BLaER1 treated with 17β-estradiol and CSF1 and Interleukin-3, amounts not matched to agents 10 nM and 100 nM (cell line): ENCODE measurements around the gene SCAP.

Experiments used
- H3K27ac ChIP-seq, 11 experiments: shearing (Covaris generic); formaldehyde crosslinking; 2 replicates each; pipeline ENCODE4 v1.8.1; 2022
- H3K27me3 ChIP-seq, 11 experiments: shearing (Covaris generic); formaldehyde crosslinking; 2 replicates each; pipeline ENCODE4 v1.8.1; 2022
- H3K36me3 ChIP-seq, 11 experiments: shearing (Covaris generic); formaldehyde crosslinking; 2 replicates each; pipeline ENCODE4 v1.8.1; 2022
- H3K4me1 ChIP-seq, 10 experiments: shearing (Covaris generic); formaldehyde crosslinking; 2 replicates each; pipeline ENCODE4 v1.8.1; 2022
- H3K4me2 ChIP-seq, 11 experiments: shearing (Covaris generic); formaldehyde crosslinking; 2 replicates each; pipeline ENCODE4 v1.8.1; 2022
- H3K4me3 ChIP-seq, 10 experiments: shearing (Covaris generic); formaldehyde crosslinking; 2 replicates each; pipeline ENCODE4 v1.8.1; 2022
- H3K9ac ChIP-seq, 11 experiments: shearing (Covaris generic); formaldehyde crosslinking; 2 replicates each; pipeline ENCODE4 v1.8.1; 2022
- H3K9me3 ChIP-seq, 11 experiments: shearing (Covaris generic); formaldehyde crosslinking; replicated peaks in 1 of 11; 2 replicates each; pipeline ENCODE4 v1.8.1; 2022
- H4K20me1 ChIP-seq, 11 experiments: shearing (Covaris generic); formaldehyde crosslinking; 2 replicates each; pipeline ENCODE4 v1.8.1; 2022
- Cebpa-rat ChIP-seq, 11 experiments: shearing (Covaris generic); IDR thresholded peaks; 2 replicates each; pipeline ENCODE4 v1.8.1; 2022

The SCAP gene

DNA sequence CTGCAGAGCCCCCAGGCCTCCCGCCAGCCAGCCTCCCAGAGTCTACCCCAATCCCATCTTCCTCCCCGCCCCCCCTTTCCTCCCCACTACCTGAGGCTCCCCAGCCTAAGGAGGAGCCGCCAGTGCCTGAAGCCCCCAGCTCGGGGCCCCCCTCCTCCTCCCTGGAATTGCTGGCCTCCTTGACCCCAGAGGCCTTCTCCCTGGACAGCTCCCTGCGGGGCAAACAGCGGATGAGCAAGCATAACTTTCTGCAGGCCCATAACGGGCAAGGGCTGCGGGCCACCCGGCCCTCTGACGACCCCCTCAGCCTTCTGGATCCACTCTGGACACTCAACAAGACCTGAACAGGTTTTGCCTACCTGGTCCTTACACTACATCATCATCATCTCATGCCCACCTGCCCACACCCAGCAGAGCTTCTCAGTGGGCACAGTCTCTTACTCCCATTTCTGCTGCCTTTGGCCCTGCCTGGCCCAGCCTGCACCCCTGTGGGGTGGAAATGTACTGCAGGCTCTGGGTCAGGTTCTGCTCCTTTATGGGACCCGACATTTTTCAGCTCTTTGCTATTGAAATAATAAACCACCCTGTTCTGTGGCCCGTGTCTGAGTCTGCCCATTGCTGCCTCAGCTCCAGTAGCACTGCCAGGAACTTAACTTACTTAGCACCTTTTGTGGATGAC lies 62.8 kb downstream of the SCAP start:
- peaks cover 40 to 90% (median 76%) of the 10 kb centered on the region in 11 experiments; a peak in 21 of 22 replicates for H4K20me1 ChIP-seq
- peaks cover 67 to 90% (median 74%) of the 10 kb centered on the region in 11 experiments for H3K36me3 ChIP-seq
- peaks cover 17 to 49% (median 46%) of the 10 kb centered on the region in 10 experiments for H3K4me1 ChIP-seq
- no peaks in the 10 kb centered on the region for H3K9me3 ChIP-seq
- peak overlapping the region in 4 of 11 experiments; percentile 79 to 93 (median 89); a peak in 1 of 22 replicates for H3K4me2 ChIP-seq
- H3K4me3 ChIP-seq, result no peak overlapping the region
- H3K27me3 ChIP-seq, result no peaks in the 10 kb centered on the region
- H3K9ac ChIP-seq, result 0 out of 22 replicates have a peak overlapping the region, but pooled peaks of 1 of the 11 experiments have one; percentile 11
- H3K27ac ChIP-seq, result no peak overlapping the region
- no peak for TF ChIP-seq Cebpa-rat (IDR thresholded peaks at IDR 0.05)

DNA sequence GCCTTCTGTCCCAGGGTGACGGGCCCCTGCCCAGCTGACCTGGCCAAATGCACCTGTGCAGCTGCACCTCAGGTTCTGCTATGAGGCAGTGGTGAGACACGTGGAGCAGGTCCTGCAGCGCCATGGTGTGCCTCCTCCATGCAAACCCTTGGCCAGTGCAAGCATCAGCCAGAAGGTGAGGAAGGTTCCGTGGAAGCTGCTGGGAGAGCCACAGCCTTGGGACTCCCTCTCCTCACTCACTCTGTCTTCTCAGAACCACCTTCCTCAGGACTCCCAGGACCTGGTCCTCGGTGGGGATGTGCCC lies 63.3 kb downstream of the SCAP start:
- H3K9ac ChIP-seq, result no peak overlapping the region
- peaks cover 72 to 94% (median 79%) of the 10 kb centered on the region in 11 experiments for H3K36me3 ChIP-seq
- no peak overlapping the region for H3K27ac ChIP-seq
- no peak overlapping the region for H3K4me3 ChIP-seq
- TF ChIP-seq Cebpa-rat (IDR thresholded peaks at IDR 0.05), result no peak
- H4K20me1 ChIP-seq, result peaks cover 40 to 93% (median 81%) of the 10 kb centered on the region in 11 experiments; a peak in 21 of 22 replicates
- H3K4me2 ChIP-seq, result no peak overlapping the region
- H3K4me1 ChIP-seq, result peaks cover 17 to 46% (median 44%) of the 10 kb centered on the region in 10 experiments
- H3K9me3 ChIP-seq, result no peaks in the 10 kb centered on the region
- H3K27me3 ChIP-seq, result no peaks in the 10 kb centered on the region

DNA sequence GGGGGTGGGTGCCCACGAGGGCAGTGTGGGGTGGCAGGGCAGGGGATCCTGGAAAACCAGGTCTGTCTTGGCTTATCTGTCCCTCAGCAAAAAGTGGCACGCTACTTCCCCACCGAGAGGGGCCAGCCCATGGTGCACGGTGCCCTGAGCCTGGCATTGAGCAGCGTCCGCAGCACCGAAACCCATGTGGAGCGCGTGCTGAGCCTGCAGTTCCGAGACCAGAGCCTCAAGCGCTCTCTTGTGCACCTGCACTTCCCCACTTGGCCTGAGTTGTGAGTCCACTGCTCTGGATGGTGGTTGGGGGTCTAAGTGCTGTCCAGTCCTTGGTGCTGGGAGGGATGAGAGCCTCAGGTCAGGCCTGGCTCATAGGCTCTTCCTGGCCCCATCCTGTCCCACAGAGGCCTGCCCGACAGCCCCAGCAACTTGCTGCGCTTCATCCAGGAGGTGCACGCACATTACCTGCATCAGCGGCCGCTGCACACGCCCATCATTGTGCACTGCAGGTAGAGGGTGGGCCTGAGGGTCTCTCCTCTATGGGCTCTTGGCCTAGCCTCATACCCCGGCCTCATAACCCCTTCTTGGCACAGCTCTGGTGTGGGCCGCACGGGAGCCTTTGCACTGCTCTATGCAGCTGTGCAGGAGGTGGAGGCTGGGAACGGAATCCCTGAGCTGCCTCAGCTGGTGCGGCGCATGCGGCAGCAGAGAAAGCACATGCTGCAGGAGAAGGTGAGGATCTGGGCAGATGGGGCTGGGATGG lies 63.9 kb downstream of the SCAP start:
- Histone ChIP-seq H3K4me3 (no peak overlapping the region), H4K20me1 (peaks cover 40 to 93% (median 75%) of the 10 kb centered on the region in 11 experiments; a peak in 21 of 22 replicates), H3K9ac (no peak overlapping the region), H3K4me2 (no peak overlapping the region), H3K27ac (no peak overlapping the region), H3K36me3 (peaks cover 72 to 94% (median 77%) of the 10 kb centered on the region in 11 experiments), H3K9me3 (no peaks in the 10 kb centered on the region), H3K27me3 (no peaks in the 10 kb centered on the region), H3K4me1 (peaks cover 18 to 44% (median 42%) of the 10 kb centered on the region in 10 experiments)
- TF ChIP-seq Cebpa-rat (IDR thresholded peaks at IDR 0.05), result no peak

DNA sequence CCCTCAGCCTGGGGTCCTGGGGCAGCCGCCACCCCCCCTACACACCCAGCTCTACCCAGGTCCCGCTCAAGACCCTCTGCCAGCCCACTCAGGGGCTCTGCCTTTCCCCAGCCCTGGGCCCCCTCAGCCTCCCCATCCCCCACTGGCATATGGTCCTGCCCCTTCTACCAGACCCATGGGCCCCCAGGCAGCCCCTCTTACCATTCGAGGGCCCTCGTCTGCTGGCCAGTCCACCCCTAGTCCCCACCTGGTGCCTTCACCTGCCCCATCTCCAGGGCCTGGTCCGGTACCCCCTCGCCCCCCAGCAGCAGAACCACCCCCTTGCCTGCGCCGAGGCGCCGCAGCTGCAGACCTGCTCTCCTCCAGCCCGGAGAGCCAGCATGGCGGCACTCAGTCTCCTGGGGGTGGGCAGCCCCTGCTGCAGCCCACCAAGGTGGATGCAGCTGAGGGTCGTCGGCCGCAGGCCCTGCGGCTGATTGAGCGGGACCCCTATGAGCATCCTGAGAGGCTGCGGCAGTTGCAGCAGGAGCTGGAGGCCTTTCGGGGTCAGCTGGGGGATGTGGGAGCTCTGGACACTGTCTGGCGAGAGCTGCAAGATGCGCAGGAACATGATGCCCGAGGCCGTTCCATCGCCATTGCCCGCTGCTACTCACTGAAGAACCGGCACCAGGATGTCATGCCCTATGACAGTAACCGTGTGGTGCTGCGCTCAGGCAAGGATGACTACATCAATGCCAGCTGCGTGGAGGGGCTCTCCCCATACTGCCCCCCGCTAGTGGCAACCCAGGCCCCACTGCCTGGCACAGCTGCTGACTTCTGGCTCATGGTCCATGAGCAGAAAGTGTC lies 64.7 kb downstream of the SCAP start:
- no peak for TF ChIP-seq Cebpa-rat (IDR thresholded peaks at IDR 0.05)
- H3K27ac ChIP-seq, result no peak overlapping the region
- peaks cover 41 to 96% (median 78%) of the 10 kb centered on the region in 11 experiments; a peak in 21 of 22 replicates for H4K20me1 ChIP-seq
- H3K4me3 ChIP-seq, result no peak overlapping the region
- H3K27me3 ChIP-seq, result no peaks in the 10 kb centered on the region
- no peak overlapping the region for H3K4me2 ChIP-seq
- peaks cover 24 to 44% (median 42%) of the 10 kb centered on the region in 10 experiments for H3K4me1 ChIP-seq
- no peaks in the 10 kb centered on the region for H3K9me3 ChIP-seq
- H3K9ac ChIP-seq, result no peak overlapping the region
- H3K36me3 ChIP-seq, result peaks cover 75 to 99% (median 84%) of the 10 kb centered on the region in 11 experiments

DNA sequence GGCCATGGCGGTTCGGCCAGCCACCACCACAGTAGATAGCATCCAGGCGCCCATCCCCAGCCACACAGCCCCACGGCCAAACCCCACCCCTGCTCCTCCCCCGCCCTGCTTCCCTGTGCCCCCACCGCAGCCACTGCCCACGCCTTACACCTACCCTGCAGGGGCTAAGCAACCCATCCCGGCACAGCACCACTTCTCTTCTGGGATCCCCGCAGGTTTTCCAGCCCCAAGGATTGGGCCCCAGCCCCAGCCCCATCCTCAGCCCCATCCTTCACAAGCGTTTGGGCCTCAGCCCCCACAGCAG lies 65.4 kb downstream of the SCAP start:
- no peak for TF ChIP-seq Cebpa-rat (IDR thresholded peaks at IDR 0.05)
- peaks cover 78 to 99% (median 90%) of the 10 kb centered on the region in 11 experiments for H3K36me3 ChIP-seq
- peaks cover 41 to 96% (median 78%) of the 10 kb centered on the region in 11 experiments; a peak in 21 of 22 replicates for H4K20me1 ChIP-seq

DNA sequence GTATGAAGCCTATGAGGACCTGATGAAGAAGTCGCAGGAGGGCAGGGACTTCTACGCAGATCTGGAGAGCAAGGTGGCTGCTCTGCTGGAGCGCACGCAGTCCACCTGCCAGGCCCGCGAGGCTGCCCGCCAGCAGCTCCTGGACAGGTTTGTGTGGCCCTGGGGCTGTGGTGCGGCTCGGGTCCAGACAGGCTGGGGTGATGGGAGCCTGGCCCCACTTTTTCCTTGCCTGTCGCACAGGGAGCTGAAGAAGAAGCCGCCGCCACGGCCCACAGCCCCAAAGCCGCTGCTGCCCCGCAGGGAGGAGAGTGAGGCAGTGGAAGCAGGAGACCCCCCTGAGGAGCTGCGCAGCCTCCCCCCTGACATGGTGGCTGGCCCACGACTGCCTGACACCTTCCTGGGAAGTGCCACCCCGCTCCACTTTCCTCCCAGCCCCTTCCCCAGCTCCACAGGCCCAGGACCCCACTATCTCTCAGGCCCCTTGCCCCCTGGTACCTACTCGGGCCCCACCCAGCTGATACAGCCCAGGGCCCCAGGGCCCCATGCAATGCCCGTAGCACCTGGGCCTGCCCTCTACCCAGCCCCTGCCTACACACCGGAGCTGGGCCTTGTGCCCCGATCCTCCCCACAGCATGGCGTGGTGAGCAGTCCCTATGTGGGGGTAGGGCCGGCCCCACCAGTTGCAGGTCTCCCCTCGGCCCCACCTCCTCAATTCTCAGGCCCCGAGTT lies 65.9 kb downstream of the SCAP start:
- H3K27ac ChIP-seq, result no peak overlapping the region
- H3K9ac ChIP-seq, result no peak overlapping the region
- H3K4me2 ChIP-seq, result no peak overlapping the region
- TF ChIP-seq Cebpa-rat (IDR thresholded peaks at IDR 0.05), result no peak
- H3K4me3 ChIP-seq, result no peak overlapping the region
- no peaks in the 10 kb centered on the region for H3K9me3 ChIP-seq
- H4K20me1 ChIP-seq, result peaks cover 43 to 96% (median 78%) of the 10 kb centered on the region in 11 experiments; a peak in 21 of 22 replicates
- peaks cover 30 to 43% (median 38%) of the 10 kb centered on the region in 10 experiments for H3K4me1 ChIP-seq
- peaks cover 81 to 99% (median 93%) of the 10 kb centered on the region in 11 experiments for H3K36me3 ChIP-seq
- H3K27me3 ChIP-seq, result no peaks in the 10 kb centered on the region

More for the DNA sequence above, 65.4 kb downstream of the SCAP start:
- H3K27ac ChIP-seq, result no peak overlapping the region
- H3K4me1 ChIP-seq, result peaks cover 25 to 43% (median 41%) of the 10 kb centered on the region in 10 experiments
- H3K27me3 ChIP-seq, result no peaks in the 10 kb centered on the region
- no peak overlapping the region for H3K4me2 ChIP-seq
- H3K9me3 ChIP-seq, result no peaks in the 10 kb centered on the region
- H3K9ac ChIP-seq, result no peak overlapping the region
- no peak overlapping the region for H3K4me3 ChIP-seq

DNA sequence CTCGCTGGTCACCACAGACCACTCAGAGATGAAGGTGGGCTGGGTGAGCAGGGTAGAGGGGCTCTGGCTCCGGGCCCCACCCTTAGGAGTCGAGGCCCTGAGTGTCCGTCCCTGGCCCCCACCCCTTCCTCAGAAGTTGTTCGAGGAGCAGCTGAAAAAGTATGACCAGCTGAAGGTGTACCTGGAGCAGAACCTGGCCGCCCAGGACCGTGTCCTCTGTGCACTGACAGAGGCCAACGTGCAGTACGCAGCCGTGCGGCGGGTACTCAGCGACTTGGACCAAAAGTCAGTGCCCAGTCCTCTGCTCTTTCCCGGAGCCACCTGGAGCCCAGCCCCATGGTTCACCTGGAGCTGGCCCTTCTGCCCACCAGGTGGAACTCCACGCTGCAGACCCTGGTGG lies 66.5 kb downstream of the SCAP start:
- H3K27ac ChIP-seq, result no peak overlapping the region
- H3K27me3 ChIP-seq, result no peaks in the 10 kb centered on the region
- no peak overlapping the region for H3K4me3 ChIP-seq
- H3K4me1 ChIP-seq, result peaks cover 28 to 43% (median 35%) of the 10 kb centered on the region in 10 experiments
- H4K20me1 ChIP-seq, result peaks cover 44 to 96% (median 78%) of the 10 kb centered on the region in 11 experiments; a peak in 21 of 22 replicates
- peaks cover 76 to 99% (median 93%) of the 10 kb centered on the region in 11 experiments for H3K36me3 ChIP-seq
- no peak overlapping the region for H3K9ac ChIP-seq
- no peak overlapping the region for H3K4me2 ChIP-seq
- no peak for TF ChIP-seq Cebpa-rat (IDR thresholded peaks at IDR 0.05)
- H3K9me3 ChIP-seq, result no peaks in the 10 kb centered on the region

DNA sequence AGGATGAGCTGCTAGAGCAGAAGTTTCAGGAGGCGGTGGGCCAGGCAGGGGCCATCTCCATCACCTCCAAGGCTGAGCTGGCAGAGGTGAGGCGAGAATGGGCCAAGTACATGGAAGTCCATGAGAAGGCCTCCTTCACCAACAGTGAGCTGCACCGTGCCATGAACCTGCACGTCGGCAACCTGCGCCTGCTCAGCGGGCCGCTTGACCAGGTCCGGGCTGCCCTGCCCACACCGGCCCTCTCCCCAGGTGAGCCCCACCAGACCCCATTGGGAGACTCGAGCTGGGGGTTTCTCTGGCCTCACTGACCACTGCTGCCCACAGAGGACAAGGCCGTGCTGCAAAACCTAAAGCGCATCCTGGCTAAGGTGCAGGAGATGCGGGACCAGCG lies 66.9 kb downstream of the SCAP start:
- Histone ChIP-seq H3K4me2 (no peak overlapping the region), H3K9me3 (no peaks in the 10 kb centered on the region), H4K20me1 (peaks cover 46 to 96% (median 78%) of the 10 kb centered on the region in 11 experiments; a peak in 21 of 22 replicates), H3K27me3 (no peaks in the 10 kb centered on the region), H3K4me3 (no peak overlapping the region), H3K9ac (no peak overlapping the region), H3K27ac (no peak overlapping the region), H3K4me1 (peaks cover 24 to 38% (median 30%) of the 10 kb centered on the region in 10 experiments), H3K36me3 (peaks cover 72 to 99% (median 93%) of the 10 kb centered on the region in 11 experiments)
- TF ChIP-seq Cebpa-rat (IDR thresholded peaks at IDR 0.05), result no peak
